PC-3 (cell line): ENCODE measurements around the gene AP1B1. TPM values are rescaled to one million over a fixed set of nuclear protein-coding genes. Genes with fewer than 3 reads are reported as not detected.
"Not testable (repeated sequence)": the region's sequence is repeated elsewhere in the genome, so short reads cannot be mapped to it uniquely, and the experiment has no call there.

Source experiments
- ATAC-seq: fragments of 200-7000 bp; cut with Tn5 transposase; 2 replicates; pipeline ENCODE4 v1.9.1; 2020; ENCODE audit warnings: mild to moderate bottlenecking, moderate library complexity
- BruUV-seq: library from RNA; stranded (reverse); fragments of 400-500 nt; replicated peaks from 2 replicates; lab custom pipeline; 2021; lab: Mats Ljungman, UMichigan
- CTCF ChIA-PET: fragments of 300-600 bp; sonication (Branson Sonifier 250); formaldehyde crosslinking; loops from one replicate; lab custom pipeline; 2022; ENCODE audit warnings: antibody characterized with exemption; lab: Charles Lee
- POLR2A ChIA-PET: fragments of 300-600 bp; sonication (Branson Sonifier 250); formaldehyde crosslinking; loops from one replicate; lab custom pipeline; 2022; ENCODE audit warnings: antibody characterized with exemption; ENCODE audit not compliant: unreplicated experiment; lab: Charles Lee
- DNase-seq: peaks from one replicate; pipeline ENCODE4 v3.0.0-alpha.2; 2015
- H2AFZ ChIP-seq: fragments of 300-600 bp; sonication (generic); 2 replicates; pipeline ENCODE4 v1.6.0; 2016; ENCODE audit warnings: antibody characterized with exemption, low read length
- H3F3A ChIP-seq: fragments of 300-600 bp; sonication (generic); one replicate; pipeline ENCODE4 v1.6.0; 2017; ENCODE audit warnings: antibody characterized with exemption, low read length, control low read depth, mild to moderate bottlenecking; ENCODE audit not compliant: unreplicated experiment
- H3K27ac ChIP-seq: fragments of 300-600 bp; sonication (generic); 2 replicates; pipeline ENCODE4 v1.5.1; 2016; ENCODE audit warnings: mild to moderate bottlenecking, low read length
- H3K27me3 ChIP-seq: fragments of 300-600 bp; sonication (generic); 2 replicates; pipeline ENCODE4 v1.6.1; 2016; ENCODE audit warnings: low read length, mixed read lengths
- H3K36me3 ChIP-seq: fragments of 300-600 bp; sonication (generic); 2 replicates; pipeline ENCODE4 v1.6.1; 2016; ENCODE audit warnings: low read depth, mixed run types, low read length, mixed read lengths
- H3K4me1 ChIP-seq: fragments of 300-600 bp; sonication (generic); 2 replicates; pipeline ENCODE4 v1.5.1; 2016; ENCODE audit warnings: low read length; ENCODE audit not compliant: insufficient read depth
- H3K4me2 ChIP-seq: fragments of 300-600 bp; sonication (generic); 2 replicates; pipeline ENCODE4 v1.6.0; 2016; ENCODE audit warnings: low read length
- H3K4me3 ChIP-seq: fragments of 300-600 bp; sonication (generic); 2 replicates; pipeline ENCODE4 v1.5.1; 2016; ENCODE audit warnings: mild to moderate bottlenecking, low read length, mixed read lengths
- H3K79me2 ChIP-seq: fragments of 300-600 bp; sonication (generic); 2 replicates; pipeline ENCODE4 v1.6.1; 2017; ENCODE audit warnings: low read length, mixed read lengths
- H3K9ac ChIP-seq: fragments of 300-600 bp; sonication (generic); 2 replicates; pipeline ENCODE4 v1.6.0; 2016; ENCODE audit warnings: mild to moderate bottlenecking, low read length
- H3K9me2 ChIP-seq: fragments of 300-600 bp; sonication (generic); replicated peaks from 2 replicates; pipeline ENCODE4 v1.6.1; 2016; ENCODE audit warnings: mixed run types, low read length, mixed read lengths
- H3K9me3 ChIP-seq: fragments of 300-600 bp; sonication (generic); 2 replicates; pipeline ENCODE4 v1.6.1; 2016; ENCODE audit warnings: low read length, mixed read lengths
- H4K20me1 ChIP-seq: fragments of 300-600 bp; sonication (generic); 2 replicates; pipeline ENCODE4 v1.6.1; 2016; ENCODE audit warnings: low read length, mixed read lengths
- CTCF ChIP-seq: fragments of 300-600 bp; sonication (generic); conservative IDR thresholded peaks from 2 replicates; pipeline ENCODE4 v1.5.1; 2017; ENCODE audit warnings: antibody characterized with exemption, low read depth, mild to moderate bottlenecking, low read length
- EZH2 ChIP-seq: fragments of 300-600 bp; sonication (generic); IDR thresholded peaks from one replicate; pipeline ENCODE4 v1.6.1; 2017; ENCODE audit warnings: antibody characterized with exemption, mild to moderate bottlenecking, low read length; ENCODE audit not compliant: unreplicated experiment
- EZH2phosphoT487 ChIP-seq: fragments of 300-600 bp; sonication (generic); IDR thresholded peaks from 2 replicates; pipeline ENCODE4 v1.6.1; 2018; ENCODE audit warnings: mild to moderate bottlenecking, antibody characterized with exemption, low read length, borderline replicate concordance
- intact Hi-C: fragments of 100-400 bp; cut with micrococcal nuclease; formaldehyde crosslinking; loops from 2 replicates; pipeline ENCODE4 v1.9.0; 2023
- total RNA-seq: library from RNA; depleted of rRNA; stranded (reverse); fragments of >200 nt; gene quantifications from 2 replicates; pipeline ENCODE4 v1.2.3, GENCODE V29; 2014

AP1B1 gene
- total RNA-seq, 1 experiment from 2014 or later: 81.2 TPM

GRCh38 chr22:29427176-29427760 lies 38.9 kb upstream of the AP1B1 start:
- H3K4me3 ChIP-seq: no peak overlapping the region
- H3K4me2 ChIP-seq: no peak overlapping the region
- no peaks in the 10 kb centered on the region for H3F3A ChIP-seq
- DNase-seq (no peak), ATAC-seq (no peak)
- no peaks in the 10 kb centered on the region for H3K4me1 ChIP-seq
- intact Hi-C loops: no loop called here
- H3K27ac ChIP-seq: no peak overlapping the region
- no peaks in the 10 kb centered on the region for H3K9me3 ChIP-seq
- H3K36me3 ChIP-seq: no peaks in the 10 kb centered on the region
- ChIA-PET POLR2A (no interaction called here), CTCF (no interaction called here)
- H3K9me2 ChIP-seq: no peaks in the 10 kb centered on the region
- H3K79me2 ChIP-seq: no peaks in the 10 kb centered on the region
- peaks cover 22% of the 10 kb centered on the region for H3K27me3 ChIP-seq
- no peak overlapping the region for H2AFZ ChIP-seq
- BruUV-seq: no TSS peak
- no peak overlapping the region for H3K9ac ChIP-seq
- no peaks in the 10 kb centered on the region for H4K20me1 ChIP-seq
- TF ChIP-seq EZH2 (no peak), EZH2phosphoT487 (no peak), CTCF (no peak)

GRCh38 chr22:29426476-29426875 lies 38.1 kb upstream of the AP1B1 start:
- Histone ChIP-seq H3K4me2 (no peak overlapping the region), H2AFZ (no peak overlapping the region), H3K4me3 (no peak overlapping the region), H3K9me2 (no peaks in the 10 kb centered on the region), H3K4me1 (no peaks in the 10 kb centered on the region), H3K79me2 (no peaks in the 10 kb centered on the region), H3K27ac (no peak overlapping the region), H3K36me3 (no peaks in the 10 kb centered on the region), H3K9me3 (no peaks in the 10 kb centered on the region), H3F3A (no peaks in the 10 kb centered on the region), H4K20me1 (no peaks in the 10 kb centered on the region), H3K9ac (no peak overlapping the region), H3K27me3 (peaks cover 22% of the 10 kb centered on the region)
- intact Hi-C loops: no loop called here
- TF ChIP-seq CTCF: no peak
- no peak for TF ChIP-seq EZH2phosphoT487
- no peak for TF ChIP-seq EZH2
- ATAC-seq (no peak), DNase-seq (no peak)
- BruUV-seq: no TSS peak
- POLR2A ChIA-PET: no interaction called here
- CTCF ChIA-PET: no interaction called here

- DNase-seq, BruUV-seq, H3K79me2 ChIP-seq, intact Hi-C loops, H2AFZ ChIP-seq, H3F3A ChIP-seq, CTCF ChIA-PET, H3K27ac ChIP-seq, H3K27me3 ChIP-seq, POLR2A ChIA-PET, ATAC-seq, H4K20me1 ChIP-seq, H3K4me3 ChIP-seq, H3K9ac ChIP-seq, H3K4me1 ChIP-seq, H3K9me3 ChIP-seq, H3K9me2 ChIP-seq, H3K4me2 ChIP-seq, H3K36me3 ChIP-seq: not testable (repeated sequence)
Observed at GRCh38 chr22:29418704-29419103, 30.3 kb upstream of the AP1B1 start.

DNA sequence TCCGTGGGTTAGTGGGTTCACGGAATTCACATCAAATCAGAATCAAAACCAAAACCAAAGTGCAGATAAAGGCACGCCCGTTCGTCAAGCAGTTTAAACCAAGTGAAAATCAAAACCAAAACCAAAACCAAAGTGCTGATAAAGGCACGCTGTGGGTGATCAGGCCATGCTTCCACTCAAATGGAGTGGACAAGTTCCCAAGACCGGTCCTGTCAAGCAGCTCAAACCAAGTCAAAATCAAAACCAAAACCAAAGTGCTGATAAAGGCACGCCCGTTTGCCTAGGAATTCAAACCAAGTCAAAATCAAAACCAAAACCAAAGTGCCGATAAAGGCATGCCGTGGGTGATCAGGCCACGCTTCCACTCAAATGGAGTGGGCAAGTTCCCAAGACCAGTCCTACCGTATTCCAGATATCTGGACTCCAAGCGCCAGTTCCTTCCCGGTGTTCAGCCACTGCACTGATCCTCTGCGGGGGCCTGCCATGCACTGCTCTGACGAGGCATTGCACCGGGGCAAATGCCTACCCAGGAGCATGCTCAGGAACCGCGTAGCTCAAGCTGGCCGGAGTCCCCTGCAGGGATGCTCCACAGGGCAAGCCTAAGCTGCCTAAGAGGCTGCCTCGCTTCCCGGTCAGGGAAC lies 26.7 kb upstream of the AP1B1 start:
- intact Hi-C loops, BruUV-seq, POLR2A ChIA-PET, CTCF ChIA-PET, H3F3A ChIP-seq, H3K27me3 ChIP-seq, H4K20me1 ChIP-seq, H3K36me3 ChIP-seq, H3K79me2 ChIP-seq, H3K4me1 ChIP-seq, H3K9me3 ChIP-seq, H3K27ac ChIP-seq, H3K9me2 ChIP-seq: not testable (repeated sequence)
- ATAC-seq (peak; percentile 63), DNase-seq (peak; percentile 24)
- 0 out of 2 replicates have a peak overlapping the region, but pooled peaks have one; percentile 35 for H3K9ac ChIP-seq
- peak overlapping the region; percentile 88 for H3K4me2 ChIP-seq
- peak overlapping the region; percentile 87 for H2AFZ ChIP-seq
- H3K4me3 ChIP-seq: peak overlapping the region; percentile 68
